SK-N-SH treated with all-trans-retinoic acid at 6 μM for 48 hours (cell line): ENCODE data around the gene GSG1.

Experiments
- ATAC-seq: fragments of 200-7000 bp; cut with Tn5 transposase; 3 replicates; pipeline ENCODE4 v1.9.1; 2020; ENCODE audit warnings: mild to moderate bottlenecking, moderate library complexity
- CSDC2 ChIP-seq: fragments of 250-450 bp; sonication (Bioruptor Pico); IDR thresholded peaks from 2 replicates; pipeline ENCODE4 v1.5.0; 2020; ENCODE audit warnings: mild to moderate bottlenecking, moderate library complexity
- ESRRG ChIP-seq: fragments of 250-450 bp; sonication (Bioruptor Pico); IDR thresholded peaks from 2 replicates; pipeline ENCODE4 v1.6.1; 2021; ENCODE audit warnings: mild to moderate bottlenecking
- GLIS3 ChIP-seq: fragments of 250-450 bp; sonication (Bioruptor Pico); IDR thresholded peaks from 2 replicates; pipeline ENCODE4 v1.5.0; 2020; ENCODE audit warnings: mild to moderate bottlenecking, moderate library complexity
- PATZ1 ChIP-seq: fragments of 250-450 bp; sonication (Bioruptor Pico); IDR thresholded peaks from 2 replicates; pipeline ENCODE4 v1.8.0; 2020; ENCODE audit warnings: mild to moderate bottlenecking, moderate library complexity, borderline replicate concordance
- POU6F1 ChIP-seq: fragments of 250-450 bp; sonication (Bioruptor Pico); IDR thresholded peaks from 2 replicates; pipeline ENCODE4 v1.8.0; 2021; ENCODE audit warnings: low read depth, mild to moderate bottlenecking, moderate library complexity, borderline replicate concordance
- PPARA ChIP-seq: fragments of 250-450 bp; sonication (Bioruptor Pico); IDR thresholded peaks from 2 replicates; pipeline ENCODE4 v1.5.0; 2020; ENCODE audit warnings: mild to moderate bottlenecking, borderline replicate concordance
- RARB ChIP-seq: fragments of 250-450 bp; sonication (Bioruptor Pico); IDR thresholded peaks from 2 replicates; pipeline ENCODE4 v1.8.0; 2021; ENCODE audit warnings: mild to moderate bottlenecking, moderate library complexity
- TCF4 ChIP-seq: fragments of 250-450 bp; sonication (Bioruptor Pico); IDR thresholded peaks from 2 replicates; pipeline ENCODE4 v1.8.0; 2021; ENCODE audit warnings: mild to moderate bottlenecking, moderate library complexity, borderline replicate concordance
- TOX ChIP-seq: fragments of 250-450 bp; sonication (Bioruptor Pico); IDR thresholded peaks from 2 replicates; pipeline ENCODE4 v1.8.0; 2021; ENCODE audit warnings: mild to moderate bottlenecking, moderate library complexity, borderline replicate concordance
- TSHZ2 ChIP-seq: fragments of 250-450 bp; sonication (Bioruptor Pico); IDR thresholded peaks from 2 replicates; pipeline ENCODE4 v1.5.0; 2020; ENCODE audit warnings: mild to moderate bottlenecking, moderate library complexity
- ZC3H10 ChIP-seq: fragments of 250-450 bp; sonication (Bioruptor Pico); IDR thresholded peaks from 2 replicates; pipeline ENCODE4 v1.5.1; 2021; ENCODE audit warnings: mild to moderate bottlenecking, moderate library complexity
- ZFP3 ChIP-seq: fragments of 250-450 bp; sonication (Bioruptor Pico); IDR thresholded peaks from 2 replicates; pipeline ENCODE4 v1.5.0; 2020; ENCODE audit warnings: mild to moderate bottlenecking, moderate library complexity
- ZFP30 ChIP-seq: fragments of 450-650 bp; formaldehyde crosslinking; IDR thresholded peaks from 2 replicates; pipeline ENCODE4 v1.5.0; 2022; ENCODE audit warnings: mild to moderate bottlenecking, moderate library complexity
- ZNF565 ChIP-seq: fragments of 450-650 bp; formaldehyde crosslinking; conservative IDR thresholded peaks from 2 replicates; pipeline ENCODE4 v1.5.0; 2020; ENCODE audit warnings: low read depth, mild to moderate bottlenecking, moderate library complexity
- ZNF70 ChIP-seq: fragments of 450-650 bp; formaldehyde crosslinking; IDR thresholded peaks from 2 replicates; pipeline ENCODE4 v1.5.0; 2020; ENCODE audit warnings: mild to moderate bottlenecking, moderate library complexity

Gene GSG1

GRCh38 chr12:13135371-13136178 lies 32.1 kb upstream of the GSG1 start:
- TF ChIP-seq ZC3H10 (CRISPR knock-in tag) (no peak), POU6F1 (no peak), TOX (no peak)

DNA sequence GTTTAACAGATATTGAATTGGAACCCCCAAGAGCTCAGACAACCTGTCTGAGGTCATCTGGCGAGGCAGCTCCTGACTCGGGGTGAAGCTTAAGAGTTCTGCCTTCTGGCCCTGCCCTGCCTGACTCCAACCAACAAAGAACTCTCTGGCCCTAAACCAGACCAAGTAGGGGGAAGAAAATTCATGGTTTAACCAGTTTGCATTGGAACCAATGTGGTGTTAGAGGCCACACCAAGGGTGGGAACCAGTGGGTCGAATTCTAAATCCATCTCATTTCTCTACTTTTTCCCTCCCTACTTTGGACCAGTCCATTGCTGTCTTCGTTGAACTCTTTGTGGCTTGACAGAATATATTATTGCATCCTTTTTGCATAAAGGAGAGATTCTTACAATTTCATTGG lies 30.4 kb upstream of the GSG1 start:
- TF ChIP-seq GLIS3 (CRISPR knock-in tag) (no peak), TOX (no peak), TCF4 (CRISPR knock-in tag) (no peak), ZNF70 (CRISPR knock-in tag) (no peak), CSDC2 (no peak), ESRRG (no peak)
- ATAC-seq = no peak

More at GRCh38 chr12:13135371-13136178, 32.1 kb upstream of the GSG1 start:
- peak; percentile 96 for ATAC-seq

GRCh38 chr12:13130981-13131380 lies 27.5 kb upstream of the GSG1 start:
- ATAC-seq = peak; percentile 13; the same call in 2 of the 3 replicates
- no peak for TF ChIP-seq PPARA
- no peak for TF ChIP-seq POU6F1
- no peak for TF ChIP-seq TSHZ2 (CRISPR knock-in tag)
- no peak for TF ChIP-seq ESRRG
- TF ChIP-seq ZFP30 (CRISPR knock-in tag) = no peak
- no peak for TF ChIP-seq ZNF70 (CRISPR knock-in tag)
- no peak for TF ChIP-seq ZFP3
- TF ChIP-seq ZNF565 (CRISPR knock-in tag) = no peak

- no peak for ATAC-seq
- TF ChIP-seq TSHZ2 (CRISPR knock-in tag) (no peak), TOX (no peak), RARB (CRISPR knock-in tag) (no peak)
Measured at GRCh38 chr12:13128291-13128965, 25.0 kb upstream of the GSG1 start.

DNA sequence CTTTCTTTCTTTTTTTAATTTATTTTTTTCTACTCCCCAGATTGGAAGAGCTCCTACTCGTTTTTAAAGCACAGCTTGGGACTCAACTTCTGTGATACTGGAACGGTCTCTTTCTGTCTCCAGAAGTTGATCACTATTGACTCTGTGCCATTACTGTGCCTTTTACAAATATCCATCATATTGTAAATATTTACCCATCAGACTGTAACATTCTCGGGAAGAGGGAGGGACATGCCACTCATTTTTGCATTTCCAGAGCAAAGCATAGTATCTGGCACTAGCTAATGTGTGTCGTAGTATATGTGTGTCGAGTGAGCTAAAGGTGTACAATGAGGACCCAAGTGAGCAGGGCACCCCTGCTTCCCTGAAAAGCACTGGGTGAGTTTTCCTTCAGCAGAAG lies 24.0 kb upstream of the GSG1 start:
- ATAC-seq = no peak
- TF ChIP-seq ESRRG = no peak
- TF ChIP-seq POU6F1 = no peak
- TF ChIP-seq ZC3H10 (CRISPR knock-in tag) = no peak
- no peak for TF ChIP-seq PATZ1 (CRISPR knock-in tag)
- no peak for TF ChIP-seq RARB (CRISPR knock-in tag)
- no peak for TF ChIP-seq TSHZ2 (CRISPR knock-in tag)
